SH-SY5Y (cell line): ENCODE results near the gene DENND2C.

ENCODE experiments used
- GATA2 ChIP-seq: IDR thresholded peaks from 2 replicates; pipeline ENCODE4 v1.6.1; 2011; ENCODE audit warnings: mild to moderate bottlenecking, low read depth, low read length
- GATA3 ChIP-seq: IDR thresholded peaks from 2 replicates; pipeline ENCODE4 v1.6.1; 2011; ENCODE audit warnings: low read depth, mild to moderate bottlenecking, low read length, moderate library complexity

GRCh38 chr1:114688526-114688925 lies 18.7 kb upstream of the DENND2C start:
- TF ChIP-seq GATA2, result no peak
- no peak for TF ChIP-seq GATA3
